Neural cell (in vitro differentiated cells): ENCODE results near the gene LRP2. TPM values are rescaled to one million over a fixed set of nuclear protein-coding genes. Genes with fewer than 3 reads are reported as not detected.

ENCODE experiments used
- H2AFZ ChIP-seq: fragments of 200-600, 300-800 bp; sonication (generic), shearing (Covaris generic); 2 replicates; pipeline ENCODE4 v1.6.0; 2014; ENCODE audit warnings: low read depth, mild to moderate bottlenecking, antibody characterized with exemption, low read length, moderate library complexity
- H3F3A ChIP-seq: fragments of 200-600 bp; shearing (Covaris generic); 2 replicates; pipeline ENCODE4 v1.6.1; 2016; ENCODE audit warnings: mild to moderate bottlenecking, moderate library complexity, mixed read lengths, antibody characterized with exemption, low read length; ENCODE audit not compliant: insufficient read depth, poor library complexity, severe bottlenecking
- H3K27ac ChIP-seq: fragments of 200-600, 300-800 bp; sonication (generic), shearing (Covaris generic); 2 replicates; pipeline ENCODE4 v1.5.1; 2014; ENCODE audit warnings: mild to moderate bottlenecking, low read length, moderate library complexity
- H3K27me3 ChIP-seq: fragments of 300-800, 200-600 bp; sonication (generic), shearing (Covaris generic); 2 replicates; pipeline ENCODE4 v1.6.0; 2014; ENCODE audit warnings: mild to moderate bottlenecking, low read depth, low read length, moderate library complexity; ENCODE audit not compliant: insufficient read depth
- H3K36me3 ChIP-seq: fragments of 300-800, 200-600 bp; sonication (generic), shearing (Covaris generic); 2 replicates; pipeline ENCODE4 v1.5.1; 2014; ENCODE audit warnings: mild to moderate bottlenecking, antibody characterized with exemption, low read length, moderate library complexity; ENCODE audit not compliant: insufficient read depth
- H3K4me2 ChIP-seq: fragments of 300-800, 200-600 bp; sonication (generic), shearing (Covaris generic); 2 replicates; pipeline ENCODE4 v1.6.0; 2014; ENCODE audit warnings: mild to moderate bottlenecking, low read length
- H3K4me3 ChIP-seq: fragments of 300-800, 200-600 bp; sonication (generic), shearing (Covaris generic); 2 replicates; pipeline ENCODE4 v1.5.1; 2014; ENCODE audit warnings: mild to moderate bottlenecking, low read length, moderate library complexity
- H3K79me2 ChIP-seq: fragments of 200-600 bp; shearing (Covaris generic); replicated peaks from 2 replicates; pipeline ENCODE4 v1.6.0; 2014; ENCODE audit warnings: mild to moderate bottlenecking, low read length, moderate library complexity; ENCODE audit not compliant: insufficient read depth
- H3K9ac ChIP-seq: fragments of 300-800, 200-600 bp; sonication (generic), shearing (Covaris generic); 2 replicates; pipeline ENCODE4 v1.6.1; 2016; ENCODE audit warnings: mild to moderate bottlenecking, low read length, mixed read lengths
- H3K9me2 ChIP-seq: fragments of 200-600 bp; shearing (Covaris generic); 2 replicates; pipeline ENCODE4 v1.6.1; 2016; ENCODE audit warnings: mild to moderate bottlenecking, low read length, mixed read lengths; ENCODE audit not compliant: insufficient read depth
- H3K9me3 ChIP-seq: fragments of 200-600, 300-800 bp; sonication (generic), shearing (Covaris generic); 2 replicates; pipeline ENCODE4 v1.6.1; 2016; ENCODE audit warnings: mild to moderate bottlenecking, mixed run types, low read length, moderate library complexity, mixed read lengths
- H4K20me1 ChIP-seq: fragments of 200-600 bp; shearing (Covaris generic); 2 replicates; pipeline ENCODE4 v1.6.1; 2016; ENCODE audit warnings: mild to moderate bottlenecking, mixed run types; ENCODE audit not compliant: insufficient read depth
- CTCF ChIP-seq: fragments of 450-650 bp; IDR thresholded peaks from 2 replicates; pipeline ENCODE4 v1.5.1; 2014; ENCODE audit warnings: antibody characterized with exemption, mild to moderate bottlenecking, moderate library complexity; ENCODE audit not compliant: poor library complexity, severe bottlenecking
- EP300 ChIP-seq: fragments of 450-650 bp; conservative IDR thresholded peaks from 2 replicates; pipeline ENCODE4 v1.6.1; 2014; ENCODE audit warnings: antibody characterized with exemption, mild to moderate bottlenecking, moderate library complexity; ENCODE audit not compliant: poor library complexity, severe bottlenecking
- EZH2 ChIP-seq: fragments of 200-600, 300-800 bp; shearing (Covaris generic), sonication (generic); IDR thresholded peaks from 2 replicates; pipeline ENCODE4 v1.6.1; 2014; ENCODE audit warnings: antibody characterized with exemption, low read length, borderline replicate concordance, mild to moderate bottlenecking; ENCODE audit not compliant: insufficient read depth, poor library complexity, severe bottlenecking
- MXI1 ChIP-seq: fragments of 450-650 bp; conservative IDR thresholded peaks from 2 replicates; pipeline ENCODE4 v1.6.1; 2014; ENCODE audit warnings: antibody characterized with exemption, mild to moderate bottlenecking; ENCODE audit not compliant: poor library complexity, severe bottlenecking
- POLR2AphosphoS5 ChIP-seq: IDR thresholded peaks from 2 replicates; pipeline ENCODE4 v1.6.1; 2012
- RAD21 ChIP-seq: fragments of 450-650 bp; conservative IDR thresholded peaks from 2 replicates; pipeline ENCODE4 v1.6.1; 2014; ENCODE audit warnings: antibody characterized with exemption, mild to moderate bottlenecking, moderate library complexity
- SMC3 ChIP-seq: fragments of 450-650 bp; conservative IDR thresholded peaks from 2 replicates; pipeline ENCODE4 v1.6.1; 2014; ENCODE audit warnings: antibody characterized with exemption, mild to moderate bottlenecking, moderate library complexity; ENCODE audit not compliant: poor library complexity
- TAF1 ChIP-seq: IDR thresholded peaks from 2 replicates; pipeline ENCODE4 v1.6.1; 2012; ENCODE audit warnings: low read depth
- polyA plus RNA-seq: library from polyadenylated mRNA; depleted of rRNA; stranded (reverse); fragments of >200 nt; gene quantifications from 2 replicates; pipeline ENCODE4 v1.2.3, GENCODE V29; 2014
- TF ChIP-seq, protein P1 (sequence below): IDR thresholded peaks from 2 replicates; pipeline ENCODE4 v1.6.1; 2012; ENCODE audit warnings: borderline replicate concordance

LRP2 gene
- polyA plus RNA-seq, 1 donor from 2014 or later = 1.8 TPM

- Histone ChIP-seq H3K36me3 (no peaks in the 10 kb centered on the region), H4K20me1 (no peaks in the 10 kb centered on the region), H3K4me3 (no peak overlapping the region), H3K9ac (no peak overlapping the region), H3K9me2 (no peaks in the 10 kb centered on the region), H3F3A (no peaks in the 10 kb centered on the region), H3K27me3 (no peaks in the 10 kb centered on the region), H3K9me3 (no peaks in the 10 kb centered on the region), H3K4me2 (no peak overlapping the region), H2AFZ (no peak overlapping the region), H3K79me2 (no peaks in the 10 kb centered on the region), H3K27ac (no peak overlapping the region)
- TF ChIP-seq TAF1 (no peak), RAD21 (no peak), CTCF (no peak), POLR2AphosphoS5 (no peak), EP300 (no peak), EZH2 (no peak), SMC3 (no peak), MXI1 (no peak)
- TF ChIP-seq, protein P1, sequence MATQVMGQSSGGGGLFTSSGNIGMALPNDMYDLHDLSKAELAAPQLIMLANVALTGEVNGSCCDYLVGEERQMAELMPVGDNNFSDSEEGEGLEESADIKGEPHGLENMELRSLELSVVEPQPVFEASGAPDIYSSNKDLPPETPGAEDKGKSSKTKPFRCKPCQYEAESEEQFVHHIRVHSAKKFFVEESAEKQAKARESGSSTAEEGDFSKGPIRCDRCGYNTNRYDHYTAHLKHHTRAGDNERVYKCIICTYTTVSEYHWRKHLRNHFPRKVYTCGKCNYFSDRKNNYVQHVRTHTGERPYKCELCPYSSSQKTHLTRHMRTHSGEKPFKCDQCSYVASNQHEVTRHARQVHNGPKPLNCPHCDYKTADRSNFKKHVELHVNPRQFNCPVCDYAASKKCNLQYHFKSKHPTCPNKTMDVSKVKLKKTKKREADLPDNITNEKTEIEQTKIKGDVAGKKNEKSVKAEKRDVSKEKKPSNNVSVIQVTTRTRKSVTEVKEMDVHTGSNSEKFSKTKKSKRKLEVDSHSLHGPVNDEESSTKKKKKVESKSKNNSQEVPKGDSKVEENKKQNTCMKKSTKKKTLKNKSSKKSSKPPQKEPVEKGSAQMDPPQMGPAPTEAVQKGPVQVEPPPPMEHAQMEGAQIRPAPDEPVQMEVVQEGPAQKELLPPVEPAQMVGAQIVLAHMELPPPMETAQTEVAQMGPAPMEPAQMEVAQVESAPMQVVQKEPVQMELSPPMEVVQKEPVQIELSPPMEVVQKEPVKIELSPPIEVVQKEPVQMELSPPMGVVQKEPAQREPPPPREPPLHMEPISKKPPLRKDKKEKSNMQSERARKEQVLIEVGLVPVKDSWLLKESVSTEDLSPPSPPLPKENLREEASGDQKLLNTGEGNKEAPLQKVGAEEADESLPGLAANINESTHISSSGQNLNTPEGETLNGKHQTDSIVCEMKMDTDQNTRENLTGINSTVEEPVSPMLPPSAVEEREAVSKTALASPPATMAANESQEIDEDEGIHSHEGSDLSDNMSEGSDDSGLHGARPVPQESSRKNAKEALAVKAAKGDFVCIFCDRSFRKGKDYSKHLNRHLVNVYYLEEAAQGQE = no peak
Measured at GRCh38 chr2:169160926-169161481, 201.3 kb downstream of the LRP2 start.

GRCh38 chr2:169159686-169160085, 202.6 kb downstream of the LRP2 start:
- no peak overlapping the region for H2AFZ ChIP-seq
- no peaks in the 10 kb centered on the region for H3F3A ChIP-seq
- no peak overlapping the region for H3K4me2 ChIP-seq
- no peaks in the 10 kb centered on the region for H4K20me1 ChIP-seq
- peaks cover under 1% of the 10 kb centered on the region for H3K36me3 ChIP-seq
- TF ChIP-seq, protein P1 = no peak
- TF ChIP-seq MXI1 (no peak), EP300 (no peak), TAF1 (no peak), CTCF (no peak)
- no peaks in the 10 kb centered on the region for H3K79me2 ChIP-seq
- H3K9me2 ChIP-seq = no peaks in the 10 kb centered on the region
- no peak overlapping the region for H3K9ac ChIP-seq
- no peak overlapping the region for H3K4me3 ChIP-seq
- H3K27ac ChIP-seq = no peak overlapping the region
- no peaks in the 10 kb centered on the region for H3K27me3 ChIP-seq
- no peaks in the 10 kb centered on the region for H3K9me3 ChIP-seq
